GM23248 (cell line): ENCODE results near the gene MRGPRX4.

Experiments
- EZH2 ChIP-seq: fragments of 200-600 bp; sonication (generic); IDR thresholded peaks from 2 replicates; pipeline ENCODE4 v1.6.1; 2018; ENCODE audit warnings: antibody characterized with exemption, mild to moderate bottlenecking; ENCODE audit not compliant: insufficient read depth, poor library complexity, severe bottlenecking
- EZH2phosphoT487 ChIP-seq: fragments of 200-600 bp; sonication (generic); IDR thresholded peaks from 2 replicates; pipeline ENCODE4 v1.6.1; 2018; ENCODE audit warnings: antibody characterized with exemption, moderate library complexity, mild to moderate bottlenecking, low read depth; ENCODE audit not compliant: insufficient read depth

DNA sequence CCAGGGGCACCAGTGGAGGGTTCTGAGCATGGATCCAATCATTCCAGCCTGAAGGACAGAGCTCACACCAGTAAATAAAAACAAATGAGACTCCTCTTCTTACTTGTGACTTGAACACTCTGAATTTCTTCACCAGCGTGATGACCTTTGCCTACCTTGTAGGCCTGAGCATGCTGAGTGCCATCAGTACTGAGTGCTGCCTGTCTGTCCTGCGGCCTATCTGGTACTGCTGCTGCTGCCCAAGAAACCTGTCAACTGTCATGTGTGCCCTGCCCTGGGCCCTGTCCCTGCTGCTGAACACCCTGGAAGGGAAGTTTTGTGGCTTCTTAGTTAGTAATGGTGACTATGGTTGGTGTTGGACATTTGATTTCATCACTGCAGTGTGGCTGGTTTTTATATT is 23.9 kb downstream of the MRGPRX4 start:
- TF ChIP-seq EZH2 (no peak), EZH2phosphoT487 (no peak)
